Melanocyte of skin (primary cell): ENCODE results near the gene DCAF17. TPM values are rescaled to one million over a fixed set of nuclear protein-coding genes. Genes with fewer than 3 reads are reported as not detected.

Experiments
- small RNA-seq, 2 donors: library from RNA; depleted of rRNA; stranded (forward); fragments of <200 nt; gene quantifications; one replicate each; pipeline ENCODE3, GENCODE V24; 2012
- total RNA-seq, 2 donors: library from RNA; depleted of rRNA; stranded (reverse); fragments of >200 nt; gene quantifications; 2 replicates each; pipeline ENCODE4 v1.2.3, GENCODE V29; 2012

The DCAF17 gene, protein sequence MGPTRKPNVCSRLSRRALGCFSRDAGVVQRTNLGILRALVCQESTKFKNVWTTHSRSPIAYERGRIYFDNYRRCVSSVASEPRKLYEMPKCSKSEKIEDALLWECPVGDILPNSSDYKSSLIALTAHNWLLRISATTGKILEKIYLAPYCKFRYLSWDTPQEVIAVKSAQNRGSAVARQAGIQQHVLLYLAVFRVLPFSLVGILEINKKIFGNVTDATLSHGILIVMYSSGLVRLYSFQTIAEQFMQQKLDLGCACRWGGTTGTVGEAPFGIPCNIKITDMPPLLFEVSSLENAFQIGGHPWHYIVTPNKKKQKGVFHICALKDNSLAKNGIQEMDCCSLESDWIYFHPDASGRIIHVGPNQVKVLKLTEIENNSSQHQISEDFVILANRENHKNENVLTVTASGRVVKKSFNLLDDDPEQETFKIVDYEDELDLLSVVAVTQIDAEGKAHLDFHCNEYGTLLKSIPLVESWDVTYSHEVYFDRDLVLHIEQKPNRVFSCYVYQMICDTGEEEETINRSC
- 10 to 100 TPM; 16.5 to 23.0 TPM for total RNA-seq

DNA sequence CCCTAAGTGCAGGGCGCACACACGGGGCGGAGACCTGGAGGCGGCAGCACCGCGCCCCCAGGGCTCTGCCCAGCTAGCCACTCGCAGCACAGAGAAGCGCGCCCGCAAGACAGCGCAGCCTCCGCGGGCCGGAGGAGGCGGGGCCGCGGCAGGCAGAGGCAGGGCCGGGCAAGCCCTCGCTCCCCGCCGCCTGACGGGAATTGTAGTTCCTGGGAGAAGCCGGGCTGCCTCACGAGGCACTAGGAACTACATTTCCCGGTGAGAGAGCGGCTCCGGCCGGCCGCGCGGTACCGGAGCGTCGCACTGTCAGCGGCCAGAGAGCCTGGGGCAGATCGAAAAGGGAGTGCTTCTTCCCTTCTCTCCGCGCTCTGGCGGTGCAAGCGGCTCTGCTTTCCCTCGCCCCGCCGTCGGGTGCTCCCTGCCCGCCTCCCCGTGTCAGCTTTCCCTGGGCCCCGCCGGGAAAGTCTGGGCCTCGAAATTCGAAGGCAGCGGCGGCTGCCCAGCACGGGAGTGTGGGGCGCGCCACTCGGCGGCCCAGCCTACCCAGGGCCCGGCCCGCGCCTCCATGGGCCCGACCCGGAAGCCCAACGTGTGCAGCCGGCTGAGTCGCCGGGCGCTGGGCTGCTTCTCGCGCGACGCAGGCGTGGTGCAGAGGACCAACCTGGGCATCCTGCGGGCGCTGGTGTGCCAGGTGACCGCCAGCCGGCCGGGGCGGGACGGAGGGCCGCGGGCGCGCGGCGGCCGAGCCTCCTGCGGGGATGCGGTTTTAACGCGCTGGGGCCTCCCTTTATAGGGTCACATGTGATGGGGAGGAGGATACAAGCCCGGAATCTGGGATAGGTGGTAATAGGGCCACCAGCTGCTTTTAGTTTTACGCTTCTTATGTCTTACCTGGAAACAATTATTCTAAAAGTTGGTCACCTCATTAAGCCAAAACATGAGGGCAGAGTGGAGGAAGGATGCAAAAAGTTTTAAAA is at the start of gene DCAF17:
DCAF17 (plus strand) TSS at position 214 of the 977 bp plus-strand sequence; CDS start at position 566, 352 bp downstream.

DNA sequence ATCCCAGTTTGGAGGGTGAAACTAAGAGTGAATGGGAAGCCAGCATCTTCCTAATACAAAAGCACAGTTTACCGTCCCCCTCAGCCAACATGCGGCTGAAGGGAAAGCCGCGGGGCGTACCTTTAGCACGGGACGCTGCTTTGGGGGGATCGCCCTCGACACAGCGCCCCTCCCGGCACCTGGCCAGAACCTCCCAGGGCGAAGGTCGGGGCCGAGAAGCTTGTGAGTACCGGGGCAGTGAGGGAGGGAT is 338 bp upstream of the DCAF17 start, which contains the start of gene METTL8:
METTL8 (minus strand) TSS at position 228 of the 250 bp plus-strand sequence. CDS start 41,805 bp downstream, outside the sequence.

DNA sequence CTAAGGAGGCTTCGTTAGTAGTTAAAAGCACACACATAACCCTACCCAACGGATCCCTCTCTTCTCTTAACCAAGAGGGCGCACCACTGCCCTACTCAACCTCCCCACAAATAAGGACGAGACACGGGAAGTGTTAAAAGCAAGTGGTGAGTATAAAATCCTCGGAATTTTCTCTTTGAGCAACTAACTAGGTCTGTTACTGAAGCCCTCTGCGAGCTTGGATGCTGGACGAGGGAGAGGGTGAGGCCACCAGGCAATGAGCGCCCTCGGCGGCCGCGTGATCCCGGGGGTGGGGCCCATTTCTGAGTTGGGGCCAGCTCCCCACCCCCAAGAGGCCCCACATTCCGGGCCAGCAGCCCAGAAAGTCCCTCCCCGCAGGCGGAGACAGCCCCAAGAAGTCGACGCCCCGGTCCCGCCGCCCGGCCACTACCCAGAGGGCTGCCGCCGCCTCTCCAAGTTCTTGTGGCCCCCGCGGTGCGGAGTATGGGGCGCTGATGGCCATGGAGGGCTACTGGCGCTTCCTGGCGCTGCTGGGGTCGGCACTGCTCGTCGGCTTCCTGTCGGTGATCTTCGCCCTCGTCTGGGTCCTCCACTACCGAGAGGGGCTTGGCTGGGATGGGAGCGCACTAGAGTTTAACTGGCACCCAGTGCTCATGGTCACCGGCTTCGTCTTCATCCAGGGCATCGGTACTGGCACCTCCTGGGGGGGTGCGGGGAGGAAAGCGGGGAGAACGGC is 88.2 kb downstream of the DCAF17 start, which contains the start of gene CYBRD1:
CYBRD1 (plus strand) TSS at position 423 of the 736 bp plus-strand sequence; CDS start at position 495, 72 bp downstream.

Small RNA genes within 50 kb of the gene (small RNA-seq; reads per million reads assigned to genes)
- gene AC007969.2, result 0 reads per million in 2 donors

Other genes starting within 250 kb of the DCAF17 start
- gene METTL8, start 236 bp upstream of the DCAF17 start, total RNA-seq, result 10 to 100 TPM; 19.3 to 21.6 TPM
- 10 to 100 TPM; 61.6 to 64.4 TPM for gene CYBRD1, start 88.2 kb downstream of the DCAF17 start, total RNA-seq